Measurements from ENCODE around the gene ZSCAN23. TPM values are rescaled to one million over a fixed set of nuclear protein-coding genes. Genes with fewer than 3 reads are reported as not detected.

ZSCAN23 gene
- total RNA-seq, 1 donor from 2014 or later = 2.4 TPM

DNA sequence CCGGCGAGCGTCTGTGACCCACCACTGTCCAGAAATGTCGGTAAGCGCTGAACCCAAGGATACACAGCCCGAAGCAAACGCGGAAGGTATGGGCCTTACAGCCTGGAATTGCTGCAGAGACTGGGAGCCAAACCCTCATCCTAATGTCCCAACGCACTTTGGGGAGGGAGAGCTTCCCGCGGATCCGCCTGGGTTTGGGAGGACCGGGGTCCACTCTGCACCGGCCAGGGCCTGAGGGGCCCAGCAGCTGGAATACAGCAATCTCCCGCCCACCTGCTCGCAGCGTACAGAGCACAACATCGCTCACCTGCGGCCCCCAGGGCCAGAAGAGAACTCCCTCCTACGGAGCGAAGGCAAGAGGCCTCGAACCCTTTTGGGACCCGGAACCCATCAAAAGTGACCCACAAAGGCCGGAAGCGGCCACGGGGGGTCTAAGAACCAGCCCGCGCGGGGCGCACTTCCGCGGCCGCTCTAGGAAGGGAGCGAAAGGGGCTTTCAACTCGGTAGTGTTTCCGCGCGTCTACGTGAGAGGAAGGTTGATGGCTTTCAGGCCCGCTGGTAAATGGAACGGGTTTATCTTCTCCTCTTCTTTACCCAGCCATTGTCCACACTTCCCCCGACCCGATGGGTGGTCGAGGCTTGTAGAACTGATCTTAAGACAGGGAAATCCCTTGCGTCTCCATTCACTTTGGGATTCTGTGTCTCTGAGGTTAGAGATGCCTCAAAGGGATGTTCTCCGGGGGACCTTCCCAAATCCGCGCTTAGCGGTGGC is 43.8 kb downstream of the ZSCAN23 start, which contains the start of gene ZSCAN12:
Gene ZSCAN12, minus strand, starts transcription at position 398 of the 772 bp plus-strand sequence. CDS start 1,342 bp downstream, outside the sequence.
- TF ChIP-seq, protein P1, sequence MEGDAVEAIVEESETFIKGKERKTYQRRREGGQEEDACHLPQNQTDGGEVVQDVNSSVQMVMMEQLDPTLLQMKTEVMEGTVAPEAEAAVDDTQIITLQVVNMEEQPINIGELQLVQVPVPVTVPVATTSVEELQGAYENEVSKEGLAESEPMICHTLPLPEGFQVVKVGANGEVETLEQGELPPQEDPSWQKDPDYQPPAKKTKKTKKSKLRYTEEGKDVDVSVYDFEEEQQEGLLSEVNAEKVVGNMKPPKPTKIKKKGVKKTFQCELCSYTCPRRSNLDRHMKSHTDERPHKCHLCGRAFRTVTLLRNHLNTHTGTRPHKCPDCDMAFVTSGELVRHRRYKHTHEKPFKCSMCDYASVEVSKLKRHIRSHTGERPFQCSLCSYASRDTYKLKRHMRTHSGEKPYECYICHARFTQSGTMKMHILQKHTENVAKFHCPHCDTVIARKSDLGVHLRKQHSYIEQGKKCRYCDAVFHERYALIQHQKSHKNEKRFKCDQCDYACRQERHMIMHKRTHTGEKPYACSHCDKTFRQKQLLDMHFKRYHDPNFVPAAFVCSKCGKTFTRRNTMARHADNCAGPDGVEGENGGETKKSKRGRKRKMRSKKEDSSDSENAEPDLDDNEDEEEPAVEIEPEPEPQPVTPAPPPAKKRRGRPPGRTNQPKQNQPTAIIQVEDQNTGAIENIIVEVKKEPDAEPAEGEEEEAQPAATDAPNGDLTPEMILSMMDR (IDR thresholded peaks at IDR 0.05; ENCODE audit: insufficient read depth, low read length, severe bottlenecking) = peak; percentile 78
- no peak for FAIRE-seq
- no peaks in the 10 kb centered on the region for H3K27me3 ChIP-seq (ENCODE audit: control insufficient read depth, insufficient read depth, low read length)

GRCh38 chr6:28395918-28396317 is 47.4 kb downstream of the ZSCAN23 start:
- peaks cover 1% of the 10 kb centered on the region for H3K36me3 ChIP-seq (ENCODE audit: control insufficient read depth, insufficient read depth, low read length)
- TF ChIP-seq, protein P1 (IDR thresholded peaks at IDR 0.05; ENCODE audit: insufficient read depth, low read length, severe bottlenecking) = no peak
- no peaks in the 10 kb centered on the region for H3K27me3 ChIP-seq (ENCODE audit: control insufficient read depth, insufficient read depth, low read length)

More for the DNA sequence above, 43.8 kb downstream of the ZSCAN23 start, which contains the start of gene ZSCAN12:
- peak; percentile 49 for DNase-seq (ENCODE audit: low read depth)
- Histone ChIP-seq H3K4me3 (ENCODE audit: low read depth, low read length) (peak within 1 kb of the TSS; percentile 50), H3K36me3 (ENCODE audit: control insufficient read depth, insufficient read depth, low read length) (no peaks in the 10 kb centered on the region)

GRCh38 chr6:28393912-28394662 is 49.2 kb downstream of the ZSCAN23 start:
- no peaks in the 10 kb centered on the region for H3K27me3 ChIP-seq (ENCODE audit: control insufficient read depth, insufficient read depth, low read length)
- no peak for FAIRE-seq

More at GRCh38 chr6:28395918-28396317, 47.4 kb downstream of the ZSCAN23 start:
- H3K4me3 ChIP-seq (ENCODE audit: low read depth, low read length) = no peak overlapping the region
- DNase-seq (ENCODE audit: low read depth) (no peak), FAIRE-seq (no peak)

DNA sequence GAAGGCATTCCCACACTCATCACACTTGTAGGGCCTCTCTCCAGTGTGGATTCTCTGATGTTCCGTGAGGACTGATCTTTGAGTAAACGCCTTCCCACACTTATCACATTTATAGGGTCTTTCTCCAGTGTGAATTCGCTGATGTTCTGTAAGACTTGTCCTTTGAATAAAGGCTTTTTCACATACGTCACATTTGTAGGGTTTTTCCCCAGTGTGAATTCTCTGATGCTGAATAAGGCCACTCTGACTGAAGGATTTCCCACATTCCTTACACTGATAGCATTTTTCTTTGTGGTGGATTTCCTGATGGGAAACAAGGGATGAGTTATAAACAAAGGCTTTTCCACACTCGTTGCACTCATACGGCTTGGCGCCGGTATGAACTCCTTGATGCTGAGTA is 52.6 kb downstream of the ZSCAN23 start:
- TF ChIP-seq, protein P1 (IDR thresholded peaks at IDR 0.05; ENCODE audit: insufficient read depth, low read length, severe bottlenecking) = no peak
- Histone ChIP-seq H3K27me3 (ENCODE audit: control insufficient read depth, insufficient read depth, low read length) (no peaks in the 10 kb centered on the region), H3K4me3 (ENCODE audit: low read depth, low read length) (no peak overlapping the region), H3K36me3 (ENCODE audit: control insufficient read depth, insufficient read depth, low read length) (peaks cover 1% of the 10 kb centered on the region)
- DNase-seq (ENCODE audit: low read depth) (no peak), FAIRE-seq (no peak)

More at GRCh38 chr6:28393912-28394662, 49.2 kb downstream of the ZSCAN23 start:
- TF ChIP-seq, protein P1 (IDR thresholded peaks at IDR 0.05; ENCODE audit: insufficient read depth, low read length, severe bottlenecking) = peak; percentile 11
- Histone ChIP-seq H3K4me3 (ENCODE audit: low read depth, low read length) (no peak overlapping the region), H3K36me3 (ENCODE audit: control insufficient read depth, insufficient read depth, low read length) (peaks cover 1% of the 10 kb centered on the region)
- no peak for DNase-seq (ENCODE audit: low read depth)

DNA sequence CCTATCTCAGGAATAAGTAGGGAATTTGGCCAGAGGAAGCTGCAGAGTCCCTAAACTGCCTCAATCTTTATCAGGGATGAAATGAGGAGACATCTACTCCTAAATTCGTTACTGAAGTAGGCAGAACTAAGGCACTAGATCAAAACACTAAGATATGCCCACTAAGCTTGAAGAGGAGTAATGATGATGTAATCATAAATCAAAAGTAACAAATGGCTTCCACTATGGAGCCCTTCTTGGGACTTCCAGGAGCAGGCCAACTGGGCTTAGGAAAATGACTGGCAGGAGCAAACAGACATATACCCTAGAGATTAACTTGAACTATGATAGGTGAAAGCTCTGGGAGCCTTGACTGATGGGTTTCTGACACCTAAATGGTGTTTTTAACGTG is 59.2 kb downstream of the ZSCAN23 start:
- Histone ChIP-seq H3K36me3 (ENCODE audit: control insufficient read depth, insufficient read depth, low read length) (no peaks in the 10 kb centered on the region), H3K27me3 (ENCODE audit: control insufficient read depth, insufficient read depth, low read length) (no peaks in the 10 kb centered on the region), H3K4me3 (ENCODE audit: low read depth, low read length) (no peak overlapping the region)
- TF ChIP-seq, protein P1 (IDR thresholded peaks at IDR 0.05; ENCODE audit: insufficient read depth, low read length, severe bottlenecking) = no peak
- FAIRE-seq (no peak), DNase-seq (ENCODE audit: low read depth) (no peak)

All from bronchial epithelial cell (primary cell).